ENCODE results near the gene RUBCNL.

DNA sequence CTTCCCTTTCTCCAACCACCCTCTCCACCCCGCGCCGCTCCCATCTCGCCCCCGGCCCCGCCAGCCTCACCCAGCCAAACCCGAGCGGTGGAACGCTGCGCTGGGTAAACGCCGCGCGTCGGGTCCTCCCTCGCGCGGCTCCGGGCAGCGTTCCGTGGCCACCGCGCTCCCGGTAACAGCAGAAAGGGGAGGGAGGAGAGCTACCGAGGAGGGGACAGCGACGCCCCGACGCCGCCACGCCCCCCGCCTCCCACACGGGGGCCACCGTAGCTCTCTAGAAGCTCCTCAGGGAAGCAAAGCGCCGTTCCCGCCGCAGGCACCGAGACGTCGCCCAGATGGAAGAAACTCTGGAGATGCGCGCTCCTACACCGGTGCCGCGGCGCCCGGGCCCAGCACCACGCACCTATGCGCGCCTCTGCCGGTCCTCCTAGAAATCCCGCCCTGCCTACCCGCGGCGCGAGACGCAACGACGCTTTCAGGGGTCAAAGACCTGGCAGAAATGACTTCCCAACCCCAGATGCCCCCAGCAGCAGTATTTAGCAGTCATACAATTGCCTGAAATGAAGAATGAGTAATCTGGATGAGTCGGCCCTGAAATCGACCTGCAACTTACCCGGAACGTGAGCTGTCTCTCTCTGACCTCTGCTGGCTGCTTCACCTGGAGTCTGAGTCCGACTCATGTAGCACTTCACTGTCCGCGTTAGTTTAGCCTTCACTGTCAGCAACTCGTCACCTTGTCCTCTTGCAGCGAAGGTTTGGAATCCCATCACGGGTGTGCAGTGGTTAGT, at the start of gene RUBCNL:
- TF ChIP-seq POLR2AphosphoS5 (IDR thresholded peaks at IDR 0.05; ENCODE audit: low read depth, low read length) (no peak), POLR2A (IDR thresholded peaks at IDR 0.05; ENCODE audit: low read depth, low read length) (no peak)

Measured in GM12891 (cell line).